H1 (cell line): ENCODE results near the gene MTM1. TPM values are rescaled to one million over a fixed set of nuclear protein-coding genes. Genes with fewer than 3 reads are reported as not detected.

ENCODE experiments used
- CTCF ChIA-PET: fragments of 300-600 bp; sonication (Branson Sonifier 250); formaldehyde crosslinking; loops from one replicate; lab custom pipeline; 2021; ENCODE audit not compliant: partially characterized antibody; lab: Charles Lee
- POLR2A ChIA-PET: fragments of 300-600 bp; sonication (Branson Sonifier 250); formaldehyde crosslinking; loops from one replicate; lab custom pipeline; 2021; ENCODE audit warnings: inconsistent platforms; ENCODE audit not compliant: partially characterized antibody; lab: Charles Lee
- DNase-seq, 2 experiments: peaks; one replicate each; pipeline versions ENCODE4 v3.0.0 to v3.0.0-alpha.2; 2010 to 2022; ENCODE audit warnings: low spot score in 2 of 2, low read depth in 1 of 2, mixed read lengths in 1 of 2
- FAIRE-seq: peaks from 2 replicates; lab custom pipeline; 2011; peaks lifted over from hg19 to GRCh38; lab: Jason Lieb, UNC
- H2AFZ ChIP-seq: 2 replicates; pipeline ENCODE4 v1.8.1; 2012; ENCODE audit warnings: low read length, inconsistent platforms
- H2AK5ac ChIP-seq: 2 replicates; pipeline ENCODE4 v1.6.1; 2013; ENCODE audit warnings: low read depth, low read length
- H2BK120ac ChIP-seq: replicated peaks from 2 replicates; pipeline ENCODE3; 2013; ENCODE audit warnings: low read depth, low read length, inconsistent platforms
- H2BK12ac ChIP-seq: 2 replicates; pipeline ENCODE4 v1.6.1; 2013; ENCODE audit warnings: low read depth, low read length
- H2BK15ac ChIP-seq: 2 replicates; pipeline ENCODE4 v1.6.1; 2013; ENCODE audit warnings: low read length
- H2BK20ac ChIP-seq: 2 replicates; pipeline ENCODE4 v1.6.1; 2013; ENCODE audit warnings: low read length
- H2BK5ac ChIP-seq: 2 replicates; pipeline ENCODE4 v1.6.1; 2013; ENCODE audit warnings: low read depth, low read length
- H3K14ac ChIP-seq: 2 replicates; pipeline ENCODE4 v1.6.1; 2013; ENCODE audit warnings: inconsistent platforms; ENCODE audit not compliant: insufficient read length
- H3K18ac ChIP-seq: 2 replicates; pipeline ENCODE4 v1.6.1; 2013; ENCODE audit warnings: low read length; ENCODE audit errors: extremely low read depth
- H3K23ac ChIP-seq: 2 replicates; pipeline ENCODE4 v1.6.1; 2013; ENCODE audit warnings: inconsistent platforms; ENCODE audit not compliant: insufficient read length
- H3K23me2 ChIP-seq: 2 replicates; pipeline ENCODE4 v1.6.1; 2013; ENCODE audit warnings: low read depth, low read length
- H3K27ac ChIP-seq: 2 replicates; pipeline ENCODE4 v1.6.1; 2011; ENCODE audit warnings: low read depth, low read length, inconsistent platforms
- H3K27me3 ChIP-seq, 4 experiments: replicated peaks in 1 of 4; 1 replicate in 1 of 4; 2 replicates in 3 of 4; pipeline versions ENCODE4 v1.6.1 to v1.8.1; 2011 to 2013; ENCODE audit warnings: low read length in 3 of 4, mild to moderate bottlenecking in 3 of 4, inconsistent platforms in 2 of 4, mixed read lengths in 2 of 4, moderate library complexity in 1 of 4; ENCODE audit not compliant: control insufficient read depth in 3 of 4, insufficient read depth in 3 of 4; ENCODE audit errors: extremely low read depth in 1 of 4
- H3K36me3 ChIP-seq, 4 experiments: 2 replicates each; pipeline versions ENCODE4 v1.6.1 to v1.8.1; 2011 to 2013; ENCODE audit warnings: mild to moderate bottlenecking in 4 of 4, low read length in 3 of 4, moderate library complexity in 2 of 4, control low read depth in 1 of 4, inconsistent platforms in 1 of 4; ENCODE audit not compliant: insufficient read depth in 4 of 4, control insufficient read depth in 2 of 4
- H3K4ac ChIP-seq: replicated peaks from 2 replicates; pipeline ENCODE3; 2013; ENCODE audit warnings: low read length, low read depth, mixed read lengths, inconsistent platforms; ENCODE audit not compliant: insufficient read length
- H3K4me1 ChIP-seq, 4 experiments: replicated peaks in 1 of 4; 1 replicate in 1 of 4; 2 replicates in 3 of 4; pipeline versions ENCODE4 v1.6.1 to v1.8.1; 2011 to 2013; ENCODE audit warnings: low read length in 3 of 4, inconsistent platforms in 2 of 4, mixed read lengths in 1 of 4; ENCODE audit not compliant: insufficient read depth in 4 of 4, control insufficient read depth in 3 of 4
- H3K4me2 ChIP-seq, 2 experiments: 2 replicates each; pipeline versions ENCODE4 v1.6.1 to v1.8.1; 2011 to 2013; ENCODE audit warnings: low read depth in 2 of 2, low read length in 2 of 2, control low read depth in 1 of 2, inconsistent platforms in 1 of 2, mild to moderate bottlenecking in 1 of 2; ENCODE audit not compliant: insufficient read depth in 1 of 2
- H3K4me3 ChIP-seq, 4 experiments: fragments of 200-600, 300-600 bp in 1 of 4; sonication (generic), shearing (Covaris generic), sonication (Bioruptor Twin) in 1 of 4; 2 replicates each; pipeline versions ENCODE4 v1.5.1 to v1.8.1; 2011 to 2016; ENCODE audit warnings: low read length in 4 of 4, low read depth in 3 of 4, control low read depth in 2 of 4, inconsistent platforms in 2 of 4, mild to moderate bottlenecking in 2 of 4, mixed read lengths in 1 of 4, moderate library complexity in 1 of 4; ENCODE audit not compliant: insufficient read depth in 2 of 4; ENCODE audit errors: extremely low read depth in 1 of 4
- H3K56ac ChIP-seq: replicated peaks from 2 replicates; pipeline ENCODE3; 2013; ENCODE audit warnings: low read depth, mild to moderate bottlenecking, mixed read lengths, low read length, inconsistent platforms; ENCODE audit not compliant: insufficient read length
- H3K79me1 ChIP-seq: 2 replicates; pipeline ENCODE4 v1.6.1; 2013; ENCODE audit warnings: low read depth, low read length, control low read depth
- H3K79me2 ChIP-seq, 2 experiments: 2 replicates each; pipeline versions ENCODE4 v1.6.1 to v1.8.1; 2012 to 2013; ENCODE audit warnings: low read length in 2 of 2, mild to moderate bottlenecking in 2 of 2, inconsistent platforms in 1 of 2; ENCODE audit not compliant: insufficient read depth in 2 of 2, control insufficient read depth in 1 of 2
- H3K9ac ChIP-seq, 4 experiments: replicated peaks in 1 of 4; 1 replicate in 1 of 4; 2 replicates in 3 of 4; pipeline versions ENCODE4 v1.6.1 to v1.8.1; 2011 to 2013; ENCODE audit warnings: low read depth in 3 of 4, low read length in 3 of 4, control low read depth in 2 of 4, mild to moderate bottlenecking in 2 of 4, moderate library complexity in 2 of 4, inconsistent platforms in 1 of 4; ENCODE audit errors: extremely low read depth in 1 of 4
- H3K9me3 ChIP-seq, 2 experiments: 2 replicates each; pipeline versions ENCODE4 v1.6.1 to v1.8.1; 2012 to 2013; ENCODE audit warnings: mild to moderate bottlenecking in 2 of 2, moderate library complexity in 2 of 2, control low read depth in 1 of 2, inconsistent platforms in 1 of 2, low read depth in 1 of 2, low read length in 1 of 2, mixed read lengths in 1 of 2; ENCODE audit not compliant: insufficient read depth in 2 of 2
- H4K20me1 ChIP-seq, 2 experiments: replicated peaks in 1 of 2; 2 replicates each; pipeline versions ENCODE3 to v1.8.1; 2011 to 2013; ENCODE audit warnings: inconsistent platforms in 2 of 2, low read length in 2 of 2, mild to moderate bottlenecking in 1 of 2; ENCODE audit not compliant: insufficient read depth in 2 of 2, control insufficient read depth in 1 of 2
- H4K5ac ChIP-seq: 2 replicates; pipeline ENCODE4 v1.6.1; 2013; ENCODE audit warnings: low read length, low read depth, mixed read lengths, inconsistent platforms; ENCODE audit not compliant: insufficient read length
- H4K8ac ChIP-seq: 2 replicates; pipeline ENCODE4 v1.8.0; 2013; ENCODE audit warnings: mild to moderate bottlenecking, moderate library complexity, low read length, inconsistent platforms; ENCODE audit not compliant: insufficient read depth; ENCODE audit errors: extremely low read depth
- H4K91ac ChIP-seq: replicated peaks from 2 replicates; pipeline ENCODE3; 2013; ENCODE audit warnings: low read length, mixed read lengths, inconsistent platforms; ENCODE audit not compliant: insufficient read length
- CBX8 ChIP-seq: fragments of 300-800, 300-1000 bp; sonication (generic); IDR thresholded peaks from 2 replicates; pipeline ENCODE4 v1.7.1; 2016; ENCODE audit warnings: low read depth, low read length, borderline replicate concordance
- FOSL1 ChIP-seq: IDR thresholded peaks from 2 replicates; pipeline ENCODE4 v1.6.1; 2011; ENCODE audit warnings: mild to moderate bottlenecking, low read depth, low read length, moderate library complexity; ENCODE audit not compliant: insufficient read depth
- GABPA ChIP-seq: IDR thresholded peaks from 2 replicates; pipeline ENCODE4 v1.6.1; 2011; ENCODE audit warnings: mild to moderate bottlenecking, low read length, moderate library complexity, borderline replicate concordance; ENCODE audit not compliant: insufficient read depth
- JUND ChIP-seq: IDR thresholded peaks from 2 replicates; pipeline ENCODE4 v1.6.1; 2011; ENCODE audit warnings: mild to moderate bottlenecking, improper control_type of control experiment, low read length
- POLR2AphosphoS5 ChIP-seq: IDR thresholded peaks from 2 replicates; pipeline ENCODE4 v1.6.1; 2011; ENCODE audit warnings: low read depth, low read length
- RBBP5 ChIP-seq: IDR thresholded peaks from 2 replicates; pipeline ENCODE4 v1.7.1; 2012; ENCODE audit warnings: low read depth, mild to moderate bottlenecking, inconsistent platforms, low read length, moderate library complexity, borderline replicate concordance
- RNF2 ChIP-seq: fragments of 200-900, 300-1000 bp; sonication (generic); IDR thresholded peaks from 2 replicates; pipeline ENCODE4 v1.7.1; 2016; ENCODE audit warnings: borderline replicate concordance, low read depth, mild to moderate bottlenecking, antibody characterized with exemption, low read length; ENCODE audit not compliant: poor library complexity, severe bottlenecking; ENCODE audit errors: missing control alignments
- SIN3A ChIP-seq, 2 experiments: IDR thresholded peaks in 1 of 2; conservative IDR thresholded peaks in 1 of 2; 2 replicates each; pipeline ENCODE4 v1.6.1; 2011 to 2012; ENCODE audit warnings: low read length in 2 of 2, improper control_type of control experiment in 1 of 2, low read depth in 1 of 2, mild to moderate bottlenecking in 1 of 2
- SP1 ChIP-seq: IDR thresholded peaks from 2 replicates; pipeline ENCODE4 v1.6.1; 2011; ENCODE audit warnings: low read depth, low read length
- SP2 ChIP-seq: IDR thresholded peaks from 2 replicates; pipeline ENCODE4 v1.6.1; 2012; ENCODE audit warnings: mild to moderate bottlenecking, low read length, inconsistent platforms
- WGBS, 2 experiments: shearing (Covaris generic) in 1 of 2; methylation state at CpG; one replicate each; pipeline versions ENCODE4 v1.1.6 to v1.1.7; 2013 to 2015; ENCODE audit warnings: low lambda C conversion rate in 2 of 2, mixed read lengths in 2 of 2, inconsistent platforms in 1 of 2, low coverage in 1 of 2, missing lambda C conversion rate in 1 of 2; ENCODE audit not compliant: insufficient replicate concordance in 2 of 2, insufficient coverage in 1 of 2, insufficient read length in 1 of 2; ENCODE audit errors: extremely low coverage in 1 of 2, missing lambda C conversion rate in 1 of 2; 5-methylcytosine and 5-hydroxymethylcytosine counted together
- polyA plus RNA-seq, 7 experiments: library from polyadenylated mRNA; depleted of rRNA in 3 of 7; stranded (reverse) in 5 of 7; unstranded in 2 of 7; fragments of >200 nt in 5 of 7; fragments of 200-250 nt in 2 of 7; gene quantifications; 1 replicate in 5 of 7; 2 replicates in 1 of 7; 4 replicates in 1 of 7; pipeline versions ENCODE4 v1.2.1 to v1.2.3, GENCODE V29; 2011 to 2013; ENCODE audit warnings: missing spikeins in 2 of 7, mixed read lengths in 2 of 7
- total RNA-seq: library from RNA; stranded (reverse); fragmentation: NEBNext Ultra II Directional; extraction: Animal tissue kit (Norgen Biotek cat#: 25700); gene quantifications from 2 replicates; pipeline ENCODE4 v1.2.1, GENCODE V29; 2021
- TF ChIP-seq, protein P1 (sequence below): IDR thresholded peaks from 2 replicates; pipeline ENCODE4 v1.6.1; 2012; ENCODE audit warnings: inconsistent platforms
- TF ChIP-seq, protein P2 (sequence below): IDR thresholded peaks from 2 replicates; pipeline ENCODE4 v1.6.1; 2012; ENCODE audit warnings: inconsistent platforms

MTM1 gene
- total and polyA plus RNA-seq, 2 of the 8 experiments (the other 6 are each of a cell fraction or from before 2014, with no cell fraction given), result 2.3 to 8.4 TPM

- CTCF ChIA-PET, result interaction anchor here (1.5 kb wide), 1 partner anchor 13 kb away, joined by 3 read pairs; no protein-coding TSS in a partner anchor
- TF ChIP-seq, protein P1, sequence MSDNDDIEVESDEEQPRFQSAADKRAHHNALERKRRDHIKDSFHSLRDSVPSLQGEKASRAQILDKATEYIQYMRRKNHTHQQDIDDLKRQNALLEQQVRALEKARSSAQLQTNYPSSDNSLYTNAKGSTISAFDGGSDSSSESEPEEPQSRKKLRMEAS, result no peak
- no peak for TF ChIP-seq SP1
- no peak for TF ChIP-seq POLR2AphosphoS5
- TF ChIP-seq RBBP5, result no peak
- no peak for TF ChIP-seq SIN3A (conservative IDR thresholded peaks at IDR 0.05 in 1 of 2, IDR thresholded peaks at IDR 0.05 in 1 of 2; ENCODE audit: low read depth in 1 of 2, low read length in 2 of 2)
- TF ChIP-seq JUND, result no peak
- TF ChIP-seq SP2, result no peak
- TF ChIP-seq CBX8, result no peak
- no peak for TF ChIP-seq FOSL1
- no peak for TF ChIP-seq GABPA
- no peak for TF ChIP-seq RNF2
- TF ChIP-seq, protein P2, sequence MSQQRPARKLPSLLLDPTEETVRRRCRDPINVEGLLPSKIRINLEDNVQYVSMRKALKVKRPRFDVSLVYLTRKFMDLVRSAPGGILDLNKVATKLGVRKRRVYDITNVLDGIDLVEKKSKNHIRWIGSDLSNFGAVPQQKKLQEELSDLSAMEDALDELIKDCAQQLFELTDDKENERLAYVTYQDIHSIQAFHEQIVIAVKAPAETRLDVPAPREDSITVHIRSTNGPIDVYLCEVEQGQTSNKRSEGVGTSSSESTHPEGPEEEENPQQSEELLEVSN, result no peak
These were observed 135.7 kb downstream of the MTM1 start for GRCh38 chrX:150704030-150704613.

More at GRCh38 chrX:150704030-150704613, 135.7 kb downstream of the MTM1 start:
- no peaks in the 10 kb centered on the region for H4K20me1 ChIP-seq
- POLR2A ChIA-PET, result no interaction called here
- H3K14ac ChIP-seq, result no peak overlapping the region
- no peaks in the 10 kb centered on the region for H3K9me3 ChIP-seq
- no peak overlapping the region for H2BK20ac ChIP-seq
- H2BK15ac ChIP-seq, result no peak overlapping the region
- H3K4me3 ChIP-seq, result no peak overlapping the region
- no peak overlapping the region for H2BK12ac ChIP-seq
- H4K91ac ChIP-seq, result no peak overlapping the region
- no peak overlapping the region for H3K27ac ChIP-seq
- no peaks in the 10 kb centered on the region for H3K23me2 ChIP-seq
- H2BK5ac ChIP-seq, result no peak overlapping the region
- 96% methylated on average over 3 of the region's 3 CpGs; no CpG with 5 or more reads in 1 of the 2 experiments for WGBS, 2 experiments
- peaks cover 0 to 2% (median 0%) of the 10 kb centered on the region in 4 experiments; a peak in 1 of 7 replicates for H3K4me1 ChIP-seq
- no peak overlapping the region for H3K23ac ChIP-seq
- H3K79me2 ChIP-seq, result no peaks in the 10 kb centered on the region
- no peak overlapping the region for H3K56ac ChIP-seq
- no peak overlapping the region for H3K4ac ChIP-seq
- no peak overlapping the region for H4K5ac ChIP-seq
- H3K18ac ChIP-seq, result no peak overlapping the region
- no peak overlapping the region for H2AK5ac ChIP-seq
- H2AFZ ChIP-seq, result no peak overlapping the region
- H3K9ac ChIP-seq, result no peak overlapping the region
- no peaks in the 10 kb centered on the region for H3K79me1 ChIP-seq
- DNase-seq (no peak), FAIRE-seq (no peak)
- H2BK120ac ChIP-seq, result no peak overlapping the region
- no peak overlapping the region for H4K8ac ChIP-seq
- no peaks in the 10 kb centered on the region for H3K27me3 ChIP-seq
- no peak overlapping the region for H3K4me2 ChIP-seq
- no peaks in the 10 kb centered on the region; a peak in 2 of 8 replicates for H3K36me3 ChIP-seq
